Left renal pelvis (tissue), 4 donors: ENCODE data around the gene CORO2A. TPM values are rescaled to one million over a fixed set of nuclear protein-coding genes. Genes with fewer than 3 reads are reported as not detected.

ENCODE experiments used
- polyA plus RNA-seq, 4 donors: library from polyadenylated mRNA; unstranded; fragments of 120-200 nt; gene quantifications; one replicate each; pipeline ENCODE4 v1.2.1, GENCODE V29; 2013; ENCODE audit not compliant: insufficient read length in 4 of 4

Gene CORO2A
- polyA plus RNA-seq, 4 donors: 0.23 to 3.3 (median 2.5) TPM

Other genes with a start within 250 kb of the CORO2A start
- 100 to 1,000 TPM; 214 to 284 (median 242) TPM for gene ANP32B, start 209.3 kb downstream of the CORO2A start, polyA plus RNA-seq
- 10 to 100 TPM; 36.8 to 40.4 (median 39.0) TPM for gene NANS, start 135.9 kb downstream of the CORO2A start, polyA plus RNA-seq
- 1 to 10 TPM; 2.7 to 6.7 (median 5.6) TPM for gene TRIM14, start 73.4 kb downstream of the CORO2A start, polyA plus RNA-seq
- gene TBC1D2, start 63.0 kb upstream of the CORO2A start, polyA plus RNA-seq: 1 to 10 TPM; 1.6 to 5.2 (median 3.1) TPM